HepG2 (cell line): ENCODE data around the gene OR6S1. TPM values are rescaled to one million over a fixed set of nuclear protein-coding genes. Genes with fewer than 3 reads are reported as not detected.

ENCODE experiments used
- CBX2 ChIP-seq, 2 experiments: fragments of 200-600 bp in 1 of 2; sonication (generic); formaldehyde crosslinking in 1 of 2; IDR thresholded peaks; 2 replicates each; pipeline versions ENCODE4 v1.7.0 to v1.8.1; 2018 to 2022; ENCODE audit warnings: low read depth in 2 of 2, low read length in 1 of 2, mild to moderate bottlenecking in 1 of 2, missing genetic modification reagents in 1 of 2
- FOXK1 ChIP-seq: sonication (generic); formaldehyde crosslinking; IDR thresholded peaks from 2 replicates; pipeline ENCODE4 v1.4.0; 2020; ENCODE audit warnings: low read depth, missing genetic modification reagents, borderline replicate concordance
- GABPB1 ChIP-seq: IDR thresholded peaks from 2 replicates; pipeline ENCODE4 v1.6.1; 2016; ENCODE audit warnings: mild to moderate bottlenecking, missing genetic modification reagents, moderate library complexity, missing compliant biosample characterization
- IRF2 ChIP-seq: IDR thresholded peaks from 2 replicates; pipeline ENCODE4 v1.6.1; 2018; ENCODE audit warnings: missing genetic modification reagents, missing compliant biosample characterization
- JUNB ChIP-seq: sonication (generic); formaldehyde crosslinking; IDR thresholded peaks from 2 replicates; pipeline ENCODE4 v1.8.0; 2022; ENCODE audit warnings: missing genetic modification reagents, mild to moderate bottlenecking, borderline replicate concordance
- MED13 ChIP-seq: sonication (generic); formaldehyde crosslinking; IDR thresholded peaks from 2 replicates; pipeline ENCODE4 v1.5.0; 2020; ENCODE audit warnings: missing genetic modification reagents
- NCOA1 ChIP-seq: sonication (generic); formaldehyde crosslinking; IDR thresholded peaks from 2 replicates; pipeline ENCODE4 v1.9.0; 2021; ENCODE audit warnings: missing genetic modification reagents
- PAF1 ChIP-seq: IDR thresholded peaks from 2 replicates; pipeline ENCODE4 v1.6.1; 2016; ENCODE audit warnings: missing genetic modification reagents, missing compliant biosample characterization
- SNRNP70 ChIP-seq: fragments of 200-400 bp; formaldehyde crosslinking; IDR thresholded peaks from 2 replicates; pipeline ENCODE4 v1.6.1; 2017; ENCODE audit warnings: mild to moderate bottlenecking, low read depth, low read length, moderate library complexity
- SP2 ChIP-seq: sonication (generic); formaldehyde crosslinking; IDR thresholded peaks from 2 replicates; pipeline ENCODE4 v1.5.1; 2020; ENCODE audit warnings: mild to moderate bottlenecking, missing genetic modification reagents
- SP5 ChIP-seq: IDR thresholded peaks from 2 replicates; pipeline ENCODE4 v1.6.1; 2016; ENCODE audit warnings: low read depth, borderline replicate concordance
- ZNF121 ChIP-seq: sonication (generic); formaldehyde crosslinking; IDR thresholded peaks from 2 replicates; pipeline ENCODE4 v1.5.0; 2020; ENCODE audit warnings: mild to moderate bottlenecking, missing genetic modification reagents
- ZNF232 ChIP-seq: sonication (generic); formaldehyde crosslinking; IDR thresholded peaks from 2 replicates; pipeline ENCODE4 v1.4.0; 2020; ENCODE audit warnings: missing genetic modification reagents, borderline replicate concordance
- ZNF235 ChIP-seq: sonication (generic); formaldehyde crosslinking; IDR thresholded peaks from 2 replicates; pipeline ENCODE4 v1.8.1; 2023; ENCODE audit warnings: mild to moderate bottlenecking, missing genetic modification reagents, borderline replicate concordance
- ZNF292 ChIP-seq: sonication (generic); formaldehyde crosslinking; IDR thresholded peaks from 2 replicates; pipeline ENCODE4 v1.8.1; 2022; ENCODE audit warnings: mild to moderate bottlenecking, low read depth, missing genetic modification reagents, borderline replicate concordance
- ZNF30 ChIP-seq: sonication (generic); formaldehyde crosslinking; IDR thresholded peaks from 2 replicates; pipeline ENCODE4 v1.5.0; 2020; ENCODE audit warnings: mild to moderate bottlenecking, missing genetic modification reagents
- ZZZ3 ChIP-seq: sonication (generic); formaldehyde crosslinking; IDR thresholded peaks from 2 replicates; pipeline ENCODE4 v1.4.0; 2020; ENCODE audit warnings: missing genetic modification reagents, mild to moderate bottlenecking, borderline replicate concordance
- polyA plus RNA-seq, 8 experiments: library from polyadenylated mRNA; depleted of rRNA in 3 of 8; stranded (reverse) in 7 of 8; unstranded in 1 of 8; fragments of >200 nt; fragmentation: Illumina TruSeq in 4 of 8; extraction: Trizol in 4 of 8; gene quantifications; 2 replicates each; pipeline versions ENCODE4 v1.2.1 to v1.2.3, GENCODE V29; 2011 to 2016; ENCODE audit warnings: low read depth in 4 of 8, missing spikeins in 1 of 8, mixed read lengths in 1 of 8; ENCODE audit not compliant: insufficient read depth in 1 of 8
- total RNA-seq, 5 experiments: library from RNA; depleted of rRNA; stranded (reverse); fragments of >200 nt; fragmentation: Illumina TruSeq; extraction: Trizol; gene quantifications; 2 replicates each; pipeline ENCODE4 v1.2.3, GENCODE V29; 2016; ENCODE audit warnings: low read depth in 1 of 5
- TF ChIP-seq, protein P1 (sequence below): sonication (generic); formaldehyde crosslinking; IDR thresholded peaks from 2 replicates; pipeline ENCODE4 v1.5.0; 2020; ENCODE audit warnings: missing genetic modification reagents
- TF ChIP-seq, protein P2 (sequence below): sonication (generic); formaldehyde crosslinking; IDR thresholded peaks from 2 replicates; pipeline ENCODE4 v1.5.0; 2020; ENCODE audit warnings: missing genetic modification reagents
- TF ChIP-seq, protein P3 (sequence below), 2 experiments: fragments of 450-650 bp in 1 of 2; sonication (generic) in 1 of 2; formaldehyde crosslinking; IDR thresholded peaks; 2 replicates each; pipeline versions ENCODE4 v1.5.0 to v1.8.0; 2020 to 2022; ENCODE audit warnings: mild to moderate bottlenecking in 1 of 2, missing genetic modification reagents in 1 of 2
- TF ChIP-seq, protein P4 (sequence below): sonication (generic); formaldehyde crosslinking; IDR thresholded peaks from 2 replicates; pipeline ENCODE4 v1.5.1; 2020; ENCODE audit warnings: mild to moderate bottlenecking, missing genetic modification reagents, borderline replicate concordance
- TF ChIP-seq, protein P5 (sequence below): sonication (generic); formaldehyde crosslinking; IDR thresholded peaks from 2 replicates; pipeline ENCODE4 v1.5.1; 2020; ENCODE audit warnings: mild to moderate bottlenecking, missing genetic modification reagents, moderate library complexity
- TF ChIP-seq, protein P6 (sequence below): sonication (generic); formaldehyde crosslinking; IDR thresholded peaks from 2 replicates; pipeline ENCODE4 v1.5.0; 2020; ENCODE audit warnings: missing genetic modification reagents, mild to moderate bottlenecking, borderline replicate concordance

OR6S1 gene
- total and polyA plus RNA-seq, 2 of the 13 experiments (the other 11 are each of a cell fraction or from before 2014, with no cell fraction given), result 0.09 TPM; not detected in 1

DNA sequence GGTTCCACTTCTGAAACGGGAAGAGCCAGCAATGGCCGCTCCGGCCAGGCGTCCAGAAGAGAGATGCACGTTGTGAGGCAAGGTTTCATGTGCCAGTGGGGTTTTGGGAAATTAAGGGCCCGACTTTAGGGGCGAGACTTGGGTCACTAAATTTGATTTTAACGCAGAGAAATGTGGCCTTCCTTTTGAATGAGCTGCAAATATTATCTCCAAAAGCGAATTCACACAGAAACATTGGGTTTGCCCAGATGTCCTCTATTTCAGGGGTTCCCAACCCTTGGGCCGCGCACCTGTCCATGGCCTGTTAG is 40.6 kb upstream of the OR6S1 start (continued):
- 0 out of 2 replicates have a peak, but pooled peaks have one; percentile 17 for TF ChIP-seq ZNF232 (CRISPR knock-in tag)
- TF ChIP-seq GABPB1 (CRISPR knock-in tag), result no peak
- TF ChIP-seq, protein P1, sequence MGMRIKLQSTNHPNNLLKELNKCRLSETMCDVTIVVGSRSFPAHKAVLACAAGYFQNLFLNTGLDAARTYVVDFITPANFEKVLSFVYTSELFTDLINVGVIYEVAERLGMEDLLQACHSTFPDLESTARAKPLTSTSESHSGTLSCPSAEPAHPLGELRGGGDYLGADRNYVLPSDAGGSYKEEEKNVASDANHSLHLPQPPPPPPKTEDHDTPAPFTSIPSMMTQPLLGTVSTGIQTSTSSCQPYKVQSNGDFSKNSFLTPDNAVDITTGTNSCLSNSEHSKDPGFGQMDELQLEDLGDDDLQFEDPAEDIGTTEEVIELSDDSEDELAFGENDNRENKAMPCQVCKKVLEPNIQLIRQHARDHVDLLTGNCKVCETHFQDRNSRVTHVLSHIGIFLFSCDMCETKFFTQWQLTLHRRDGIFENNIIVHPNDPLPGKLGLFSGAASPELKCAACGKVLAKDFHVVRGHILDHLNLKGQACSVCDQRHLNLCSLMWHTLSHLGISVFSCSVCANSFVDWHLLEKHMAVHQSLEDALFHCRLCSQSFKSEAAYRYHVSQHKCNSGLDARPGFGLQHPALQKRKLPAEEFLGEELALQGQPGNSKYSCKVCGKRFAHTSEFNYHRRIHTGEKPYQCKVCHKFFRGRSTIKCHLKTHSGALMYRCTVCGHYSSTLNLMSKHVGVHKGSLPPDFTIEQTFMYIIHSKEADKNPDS, result peak; percentile 62; the same call in 1 of the 2 replicates
- TF ChIP-seq, protein P2, sequence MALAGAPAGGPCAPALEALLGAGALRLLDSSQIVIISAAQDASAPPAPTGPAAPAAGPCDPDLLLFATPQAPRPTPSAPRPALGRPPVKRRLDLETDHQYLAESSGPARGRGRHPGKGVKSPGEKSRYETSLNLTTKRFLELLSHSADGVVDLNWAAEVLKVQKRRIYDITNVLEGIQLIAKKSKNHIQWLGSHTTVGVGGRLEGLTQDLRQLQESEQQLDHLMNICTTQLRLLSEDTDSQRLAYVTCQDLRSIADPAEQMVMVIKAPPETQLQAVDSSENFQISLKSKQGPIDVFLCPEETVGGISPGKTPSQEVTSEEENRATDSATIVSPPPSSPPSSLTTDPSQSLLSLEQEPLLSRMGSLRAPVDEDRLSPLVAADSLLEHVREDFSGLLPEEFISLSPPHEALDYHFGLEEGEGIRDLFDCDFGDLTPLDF, result no peak
- no peak; the same call in 1 of the 2 replicates for TF ChIP-seq IRF2
- TF ChIP-seq, protein P3, sequence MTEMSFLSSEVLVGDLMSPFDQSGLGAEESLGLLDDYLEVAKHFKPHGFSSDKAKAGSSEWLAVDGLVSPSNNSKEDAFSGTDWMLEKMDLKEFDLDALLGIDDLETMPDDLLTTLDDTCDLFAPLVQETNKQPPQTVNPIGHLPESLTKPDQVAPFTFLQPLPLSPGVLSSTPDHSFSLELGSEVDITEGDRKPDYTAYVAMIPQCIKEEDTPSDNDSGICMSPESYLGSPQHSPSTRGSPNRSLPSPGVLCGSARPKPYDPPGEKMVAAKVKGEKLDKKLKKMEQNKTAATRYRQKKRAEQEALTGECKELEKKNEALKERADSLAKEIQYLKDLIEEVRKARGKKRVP (CRISPR knock-in tag; IDR thresholded peaks at IDR 0.05), result no peak
- TF ChIP-seq, protein P4, sequence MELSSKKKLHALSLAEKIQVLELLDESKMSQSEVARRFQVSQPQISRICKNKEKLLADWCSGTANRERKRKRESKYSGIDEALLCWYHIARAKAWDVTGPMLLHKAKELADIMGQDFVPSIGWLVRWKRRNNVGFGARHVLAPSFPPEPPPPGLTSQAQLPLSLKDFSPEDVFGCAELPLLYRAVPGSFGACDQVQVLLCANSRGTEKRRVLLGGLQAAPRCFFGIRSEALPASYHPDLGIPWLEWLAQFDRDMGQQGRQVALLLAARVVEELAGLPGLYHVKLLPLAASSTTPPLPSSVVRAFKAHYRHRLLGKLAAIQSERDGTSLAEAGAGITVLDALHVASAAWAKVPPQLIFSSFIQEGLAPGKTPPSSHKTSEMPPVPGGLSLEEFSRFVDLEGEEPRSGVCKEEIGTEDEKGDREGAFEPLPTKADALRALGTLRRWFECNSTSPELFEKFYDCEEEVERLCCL, result no peak
- no peak for TF ChIP-seq ZZZ3 (CRISPR knock-in tag)
- no peak for TF ChIP-seq ZNF292
- no peak for TF ChIP-seq SNRNP70
- TF ChIP-seq NCOA1, result no peak
- TF ChIP-seq, protein P5, sequence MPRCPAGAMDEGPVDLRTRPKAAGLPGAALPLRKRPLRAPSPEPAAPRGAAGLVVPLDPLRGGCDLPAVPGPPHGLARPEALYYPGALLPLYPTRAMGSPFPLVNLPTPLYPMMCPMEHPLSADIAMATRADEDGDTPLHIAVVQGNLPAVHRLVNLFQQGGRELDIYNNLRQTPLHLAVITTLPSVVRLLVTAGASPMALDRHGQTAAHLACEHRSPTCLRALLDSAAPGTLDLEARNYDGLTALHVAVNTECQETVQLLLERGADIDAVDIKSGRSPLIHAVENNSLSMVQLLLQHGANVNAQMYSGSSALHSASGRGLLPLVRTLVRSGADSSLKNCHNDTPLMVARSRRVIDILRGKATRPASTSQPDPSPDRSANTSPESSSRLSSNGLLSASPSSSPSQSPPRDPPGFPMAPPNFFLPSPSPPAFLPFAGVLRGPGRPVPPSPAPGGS (CRISPR knock-in tag), result no peak
- TF ChIP-seq, protein P6, sequence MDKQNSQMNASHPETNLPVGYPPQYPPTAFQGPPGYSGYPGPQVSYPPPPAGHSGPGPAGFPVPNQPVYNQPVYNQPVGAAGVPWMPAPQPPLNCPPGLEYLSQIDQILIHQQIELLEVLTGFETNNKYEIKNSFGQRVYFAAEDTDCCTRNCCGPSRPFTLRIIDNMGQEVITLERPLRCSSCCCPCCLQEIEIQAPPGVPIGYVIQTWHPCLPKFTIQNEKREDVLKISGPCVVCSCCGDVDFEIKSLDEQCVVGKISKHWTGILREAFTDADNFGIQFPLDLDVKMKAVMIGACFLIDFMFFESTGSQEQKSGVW (CRISPR knock-in tag), result no peak
- 0 out of 2 replicates have a peak, but pooled peaks have one; percentile 23 for TF ChIP-seq MED13 (CRISPR knock-in tag)
- TF ChIP-seq SP5 (CRISPR knock-in tag), result no peak
- TF ChIP-seq FOXK1, result no peak
- TF ChIP-seq ZNF235, result no peak
- no peak for TF ChIP-seq JUNB (CRISPR knock-in tag)
- TF ChIP-seq ZNF30 (CRISPR knock-in tag), result peak; percentile 77; the same call in 1 of the 2 replicates
- no peak for TF ChIP-seq ZNF121
- TF ChIP-seq CBX2 (IDR thresholded peaks at IDR 0.05; ENCODE audit: low read depth, low read length), result no peak
- TF ChIP-seq CBX2 (CRISPR knock-in tag; IDR thresholded peaks at IDR 0.05; ENCODE audit: low read depth), result no peak
- TF ChIP-seq PAF1 (CRISPR knock-in tag), result no peak
- no peak for TF ChIP-seq SP2 (CRISPR knock-in tag)
